Naive thymus-derived CD8-positive, alpha-beta T cell (primary cell): Measurements from ENCODE around the gene FGD5. TPM values are rescaled to one million over a fixed set of nuclear protein-coding genes. Genes with fewer than 3 reads are reported as not detected.

Experiments
- ATAC-seq, 2 donors: fragments of 150-1000 bp; cut with Tn5 transposase in 1 of 2; sonication (Bioruptor Pico), chemical (Tn5 transposase) in 1 of 2; 1 replicate in 1 of 2; 2 replicates in 1 of 2; pipeline ENCODE4 v1.10.0; 2021; ENCODE audit warnings: mild to moderate bottlenecking in 2 of 2, moderate library complexity in 2 of 2
- POLR2A ChIA-PET: fragments of 350-600 bp; sonication (Branson Sonifier 250); formaldehyde crosslinking; loops from one replicate; lab custom pipeline; 2021; ENCODE audit warnings: antibody characterized with exemption; lab: Charles Lee
- DNase-seq, 10 donors: peaks; one replicate each; pipeline versions ENCODE4 v3.0.0 to v3.0.0-alpha.2; 2020 to 2022
- H3K27ac Mint-ChIP-seq, 10 donors: one replicate each; pipeline ENCODE4 v1.8.0; 2020 to 2022; ENCODE audit warnings: mild to moderate bottlenecking in 10 of 10, mixed read lengths in 10 of 10, moderate library complexity in 4 of 10, inconsistent platforms in 1 of 10
- H3K27me3 Mint-ChIP-seq, 5 donors: one replicate each; pipeline ENCODE4 v1.8.0; 2021 to 2022; ENCODE audit warnings: mixed read lengths in 5 of 5
- H3K36me3 Mint-ChIP-seq, 3 donors: one replicate each; pipeline ENCODE4 v1.8.0; 2020 to 2022; ENCODE audit warnings: mixed read lengths in 3 of 3, mild to moderate bottlenecking in 2 of 3, inconsistent platforms in 1 of 3
- H3K4me1 Mint-ChIP-seq, 4 donors: one replicate each; pipeline ENCODE4 v1.8.0; 2021 to 2022; ENCODE audit warnings: mixed read lengths in 4 of 4
- H3K4me3 Mint-ChIP-seq, 10 donors: one replicate each; pipeline ENCODE4 v1.8.0; 2020 to 2022; ENCODE audit warnings: mild to moderate bottlenecking in 10 of 10, mixed read lengths in 10 of 10, moderate library complexity in 6 of 10, inconsistent platforms in 1 of 10
- H3K9me3 Mint-ChIP-seq, 9 donors: one replicate each; pipeline ENCODE4 v1.8.0; 2020 to 2022; ENCODE audit warnings: mixed read lengths in 9 of 9, mild to moderate bottlenecking in 3 of 9, inconsistent platforms in 1 of 9, moderate library complexity in 1 of 9
- polyA plus RNA-seq, 3 donors: library from polyadenylated mRNA; unstranded; fragments of 300-500 nt; fragmentation: Illumina TruSeq; gene quantifications; one replicate each; pipeline ENCODE4 v1.2.3, GENCODE V29; 2021
- total RNA-seq, 8 experiments: library from RNA in 2 of 8; stranded (reverse) in 2 of 8; gene quantifications; one replicate each; pipeline ENCODE4 v1.2.3 and lab custom pipeline; 2021 to 2026

Gene FGD5
- total and polyA plus RNA-seq, 5 experiments from 2014 or later = 0.05 TPM; not detected in 4

- no peaks in the 10 kb centered on the region for H3K36me3 Mint-ChIP-seq
- ATAC-seq (no peak), DNase-seq (no peak)
- peaks cover 0 to 4% (median 0%) of the 10 kb centered on the region in 5 donors for H3K27me3 Mint-ChIP-seq
- POLR2A ChIA-PET = interaction anchor here (0.6 to 1.3 kb wide), 4 partner anchors 11 to 243 kb away, joined by 3 read pairs; no protein-coding TSS in a partner anchor
- H3K27ac Mint-ChIP-seq = peak overlapping the region in 1 of 10 donors; percentile 24
- H3K9me3 Mint-ChIP-seq = no peaks in the 10 kb centered on the region
- peaks cover 0 to 3% (median 0%) of the 10 kb centered on the region in 4 donors for H3K4me1 Mint-ChIP-seq
- H3K4me3 Mint-ChIP-seq = no peak overlapping the region
Measured at GRCh38 chr3:14913926-14914778, 95.4 kb downstream of the FGD5 start.

GRCh38 chr3:14914779-14915117 is 96.0 kb downstream of the FGD5 start:
- peaks cover 0 to 3% (median 0%) of the 10 kb centered on the region in 4 donors for H3K4me1 Mint-ChIP-seq
- DNase-seq (no peak), ATAC-seq (no peak)
- H3K27ac Mint-ChIP-seq = no peak overlapping the region
- no peaks in the 10 kb centered on the region for H3K36me3 Mint-ChIP-seq
- peaks cover 0 to 4% (median 0%) of the 10 kb centered on the region in 5 donors for H3K27me3 Mint-ChIP-seq
- POLR2A ChIA-PET = interaction anchor here (0.7 to 1.3 kb wide), 2 partner anchors 19 to 35 kb away, joined by 3 read pairs; no protein-coding TSS in a partner anchor
- no peak overlapping the region for H3K4me3 Mint-ChIP-seq
- H3K9me3 Mint-ChIP-seq = no peaks in the 10 kb centered on the region

- ATAC-seq (peak; percentile 70 to 96), DNase-seq (peak in 6 of 10 donors; percentile 17 to 81 (median 31))
- no peak overlapping the region for H3K4me3 Mint-ChIP-seq
- peaks cover 0 to 3% (median 0%) of the 10 kb centered on the region in 4 donors for H3K4me1 Mint-ChIP-seq
- H3K36me3 Mint-ChIP-seq = no peaks in the 10 kb centered on the region
- H3K27ac Mint-ChIP-seq = no peak overlapping the region
- POLR2A ChIA-PET = interaction anchor here (0.7 to 1.2 kb wide), 4 partner anchors 15 to 125 kb away, joined by 3 read pairs; no protein-coding TSS in a partner anchor
- no peaks in the 10 kb centered on the region for H3K9me3 Mint-ChIP-seq
- peaks cover 0 to 4% (median 0%) of the 10 kb centered on the region in 5 donors for H3K27me3 Mint-ChIP-seq
Measured at GRCh38 chr3:14915636-14916222, 97.0 kb downstream of the FGD5 start.

- POLR2A ChIA-PET = interaction anchor here (1.1 kb wide), 1 partner anchor 283 kb away, joined by 3 read pairs; no protein-coding TSS in a partner anchor
- no peak for ATAC-seq
- H3K27ac Mint-ChIP-seq = peak overlapping the region in 3 of 10 donors; percentile 6 to 8 (median 7)
Measured at GRCh38 chr3:14918356-14918860, 99.6 kb downstream of the FGD5 start.

GRCh38 chr3:14920536-14920935 is 101.8 kb downstream of the FGD5 start:
- H3K27ac Mint-ChIP-seq = no peak overlapping the region
- H3K4me1 Mint-ChIP-seq = peaks cover 0 to 5% (median under 1%) of the 10 kb centered on the region in 4 donors
- no peaks in the 10 kb centered on the region for H3K9me3 Mint-ChIP-seq
- no peak overlapping the region for H3K4me3 Mint-ChIP-seq
- DNase-seq (no peak), ATAC-seq (peak in 1 of 2 donors; percentile 5)
- H3K36me3 Mint-ChIP-seq = no peaks in the 10 kb centered on the region
- H3K27me3 Mint-ChIP-seq = peaks cover 0 to 4% (median 0%) of the 10 kb centered on the region in 5 donors
- POLR2A ChIA-PET = interaction anchor here (0.6 to 1.4 kb wide), 5 partner anchors 99 to 740 kb away, joined by 3 to 5 read pairs (median 4); partner anchors contain the start of gene CCDC174

More at GRCh38 chr3:14918356-14918860, 99.6 kb downstream of the FGD5 start:
- H3K4me1 Mint-ChIP-seq = peaks cover 0 to 5% (median 2%) of the 10 kb centered on the region in 4 donors
- no peak for DNase-seq
- H3K9me3 Mint-ChIP-seq = no peaks in the 10 kb centered on the region
- no peaks in the 10 kb centered on the region for H3K36me3 Mint-ChIP-seq
- no peak overlapping the region for H3K4me3 Mint-ChIP-seq
- peaks cover 0 to 4% (median 0%) of the 10 kb centered on the region in 5 donors for H3K27me3 Mint-ChIP-seq

GRCh38 chr3:14921034-14921616 is 102.4 kb downstream of the FGD5 start:
- ATAC-seq = peak; percentile 95 to 98
- Mint-ChIP-seq H3K36me3 (no peaks in the 10 kb centered on the region), H3K9me3 (no peaks in the 10 kb centered on the region), H3K4me3 (no peak overlapping the region), H3K4me1 (peaks cover 0 to 5% (median under 1%) of the 10 kb centered on the region in 4 donors), H3K27me3 (peaks cover 0 to 4% (median 0%) of the 10 kb centered on the region in 5 donors), H3K27ac (peak overlapping the region in 2 of 10 donors; percentile 2 to 49)
- peak; percentile 65 to 90 (median 82) for DNase-seq
- POLR2A ChIA-PET = interaction anchor here (0.6 to 1.4 kb wide), 8 partner anchors 39 to 740 kb away, joined by 3 to 7 read pairs (median 4); partner anchors contain the start of gene CCDC174

GRCh38 chr3:14921811-14922705 is 103.3 kb downstream of the FGD5 start:
- POLR2A ChIA-PET = interaction anchor here (0.5 to 1.4 kb wide), 5 partner anchors 40 to 273 kb away, joined by 3 to 7 read pairs (median 4); partner anchors contain the start of gene CCDC174
- H3K4me1 Mint-ChIP-seq = peaks cover 0 to 5% (median under 1%) of the 10 kb centered on the region in 4 donors
- no peak for ATAC-seq
- H3K9me3 Mint-ChIP-seq = no peaks in the 10 kb centered on the region
- no peak overlapping the region for H3K4me3 Mint-ChIP-seq
- no peaks in the 10 kb centered on the region for H3K36me3 Mint-ChIP-seq
- H3K27me3 Mint-ChIP-seq = peaks cover 0 to 4% (median 0%) of the 10 kb centered on the region in 5 donors
- no peak overlapping the region for H3K27ac Mint-ChIP-seq
- no peak for DNase-seq

GRCh38 chr3:14922863-14923262 is 104.1 kb downstream of the FGD5 start:
- H3K4me1 Mint-ChIP-seq = peaks cover 0 to 5% (median under 1%) of the 10 kb centered on the region in 4 donors
- H3K9me3 Mint-ChIP-seq = no peaks in the 10 kb centered on the region
- POLR2A ChIA-PET = no interaction called here
- no peak for ATAC-seq
- no peak overlapping the region for H3K4me3 Mint-ChIP-seq
- no peak overlapping the region for H3K27ac Mint-ChIP-seq
- H3K27me3 Mint-ChIP-seq = peaks cover 0 to 3% (median 0%) of the 10 kb centered on the region in 5 donors
- no peaks in the 10 kb centered on the region for H3K36me3 Mint-ChIP-seq
- no peak for DNase-seq

- H3K36me3 Mint-ChIP-seq = no peaks in the 10 kb centered on the region
- peaks cover 0 to 5% (median under 1%) of the 10 kb centered on the region in 4 donors for H3K4me1 Mint-ChIP-seq
- POLR2A ChIA-PET = no interaction called here
- no peaks in the 10 kb centered on the region for H3K9me3 Mint-ChIP-seq
- DNase-seq = no peak
- no peaks in the 10 kb centered on the region for H3K27me3 Mint-ChIP-seq
- ATAC-seq = no peak
- H3K27ac Mint-ChIP-seq = no peak overlapping the region
- H3K4me3 Mint-ChIP-seq = no peak overlapping the region
Measured at GRCh38 chr3:14923476-14923875, 104.7 kb downstream of the FGD5 start.

- peak overlapping the region in 1 of 10 donors; percentile 63 for H3K27ac Mint-ChIP-seq
- DNase-seq = peak in 6 of 10 donors; percentile 4 to 51 (median 26)
- ATAC-seq = peak; percentile 27 to 39
- peaks cover 0 to 5% (median under 1%) of the 10 kb centered on the region in 4 donors for H3K4me1 Mint-ChIP-seq
- H3K36me3 Mint-ChIP-seq = no peaks in the 10 kb centered on the region
- H3K27me3 Mint-ChIP-seq = no peaks in the 10 kb centered on the region
- POLR2A ChIA-PET = interaction anchor here (1.9 kb wide), 1 partner anchor 21 kb away, joined by 7 read pairs; the partner anchor contains the start of gene NR2C2
- no peak overlapping the region for H3K4me3 Mint-ChIP-seq
- no peaks in the 10 kb centered on the region for H3K9me3 Mint-ChIP-seq
Measured at GRCh38 chr3:14925729-14926591, 107.2 kb downstream of the FGD5 start.
